HG02852 (cell line): ENCODE data around the gene CTXND1.

Source experiments
- ATAC-seq: cut with Tn5 transposase; IDR thresholded peaks from one replicate; pipeline ENCODE4 v1.9.1; 2021; ENCODE audit warnings: mild to moderate bottlenecking, moderate library complexity; ENCODE audit not compliant: unreplicated experiment

CTXND1 gene

DNA sequence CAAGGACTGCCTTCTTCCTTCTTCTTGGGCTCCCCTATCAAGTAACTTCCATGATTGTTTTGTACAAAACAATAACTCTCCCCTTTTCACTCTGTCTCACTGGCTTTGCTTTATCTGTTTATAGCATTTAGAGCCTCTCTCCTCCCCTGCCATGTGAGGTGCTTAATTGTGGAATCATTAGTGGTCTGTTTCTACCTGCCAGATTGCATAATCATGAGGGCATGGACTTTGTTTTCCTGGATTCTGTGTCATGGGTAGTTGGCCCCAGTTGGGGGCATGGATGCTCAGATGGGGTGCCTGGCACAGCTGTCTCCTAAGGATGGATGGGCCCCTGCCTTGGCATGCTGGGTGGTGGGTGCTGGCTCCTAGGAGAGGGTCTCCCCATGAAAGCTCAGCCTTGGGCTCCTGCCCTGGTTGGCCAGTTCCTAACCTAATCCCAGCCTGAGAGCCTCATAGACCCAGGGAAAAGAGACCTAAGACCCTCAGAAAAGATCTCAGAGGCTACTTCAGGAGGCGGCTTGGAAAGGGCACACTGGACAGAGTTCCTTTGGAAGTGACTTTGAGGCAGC lies 8.0 kb upstream of the CTXND1 start:
- ATAC-seq, result no peak

DNA sequence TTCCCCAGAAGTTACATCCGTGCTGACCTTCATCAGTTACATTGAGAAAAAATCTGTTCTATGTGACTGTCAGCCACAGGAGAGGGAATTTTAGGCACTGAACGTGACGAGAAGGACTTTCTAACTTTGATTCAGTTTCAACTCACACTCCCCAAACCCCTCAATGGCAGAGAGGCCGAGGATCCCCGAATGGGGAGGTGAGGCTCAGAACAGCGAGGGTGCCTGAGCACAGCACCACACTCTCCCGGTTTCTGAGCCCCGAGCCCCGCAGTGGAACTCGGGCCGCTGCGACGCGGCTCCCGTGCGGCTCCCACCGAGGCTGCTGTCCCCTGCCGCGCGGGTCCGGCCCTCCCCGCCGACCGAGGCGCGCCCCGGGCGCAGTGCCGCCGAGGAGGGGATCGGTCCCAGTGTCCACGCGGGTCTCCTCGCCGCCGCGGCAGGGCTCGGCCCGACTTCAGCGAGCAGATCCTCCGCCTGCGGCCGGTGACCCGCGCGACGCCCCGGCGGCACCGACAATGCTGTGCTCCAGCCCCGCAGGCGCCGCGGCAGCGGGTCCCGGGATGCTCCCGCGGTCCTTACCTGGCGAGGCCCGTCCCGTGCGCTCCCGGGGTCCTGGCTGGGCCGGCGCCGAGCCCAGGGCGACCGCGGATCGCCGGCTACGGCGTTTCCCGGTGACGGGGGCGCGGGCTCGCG lies 439 bp downstream of the CTXND1 start:
- ATAC-seq, result no peak

- ATAC-seq, result no peak
Observed at GRCh38 chr15:80250614-80251427, 1.2 kb downstream of the CTXND1 start.

- ATAC-seq, result no peak
Observed at GRCh38 chr15:80249973-80250372, 2.0 kb downstream of the CTXND1 start.

- no peak for ATAC-seq
Observed at GRCh38 chr15:80247320-80247719, 4.7 kb downstream of the CTXND1 start.

DNA sequence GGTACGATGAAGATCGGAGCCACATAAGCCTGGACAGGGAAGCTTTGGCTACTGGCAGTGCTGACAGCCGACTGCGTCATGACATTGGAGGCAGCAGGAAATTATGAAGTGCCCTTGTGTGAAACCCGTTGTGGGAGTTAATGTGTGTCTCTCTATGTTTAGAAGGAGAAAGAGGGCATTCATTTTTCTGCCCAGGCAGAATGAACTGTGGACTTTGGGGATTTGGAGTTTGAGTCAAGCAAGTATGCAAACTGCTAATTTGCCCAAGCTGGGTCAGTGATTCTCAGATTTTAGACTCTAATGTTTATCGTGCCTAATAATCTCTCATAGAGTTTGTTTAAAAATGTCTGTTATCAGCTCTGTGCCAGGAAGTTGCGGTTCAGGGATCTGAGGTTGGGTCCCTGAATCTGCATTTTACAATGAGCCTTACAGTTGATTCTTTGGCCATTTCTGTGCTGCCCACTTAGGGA lies 5.6 kb downstream of the CTXND1 start:
- no peak for ATAC-seq

DNA sequence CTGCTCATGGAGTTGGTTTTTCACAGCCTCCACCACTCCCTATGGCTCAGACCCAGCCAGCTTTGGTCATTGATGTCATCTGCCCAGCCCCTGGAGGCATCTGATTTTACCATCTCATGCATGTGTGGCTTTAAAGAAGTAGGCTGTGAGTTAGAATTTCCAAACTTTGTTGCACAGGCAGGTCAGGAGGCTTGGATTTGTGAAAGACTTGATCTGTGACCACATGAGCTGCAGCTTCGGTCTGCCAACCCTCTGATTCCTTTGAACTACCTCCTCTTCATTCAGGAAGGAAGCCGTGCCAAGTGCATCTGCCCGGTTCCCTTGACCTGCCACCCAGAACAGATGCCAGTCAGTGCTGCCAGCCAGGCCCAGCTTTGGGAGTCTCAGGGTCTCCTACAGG lies 9.2 kb downstream of the CTXND1 start:
- ATAC-seq, result no peak

DNA sequence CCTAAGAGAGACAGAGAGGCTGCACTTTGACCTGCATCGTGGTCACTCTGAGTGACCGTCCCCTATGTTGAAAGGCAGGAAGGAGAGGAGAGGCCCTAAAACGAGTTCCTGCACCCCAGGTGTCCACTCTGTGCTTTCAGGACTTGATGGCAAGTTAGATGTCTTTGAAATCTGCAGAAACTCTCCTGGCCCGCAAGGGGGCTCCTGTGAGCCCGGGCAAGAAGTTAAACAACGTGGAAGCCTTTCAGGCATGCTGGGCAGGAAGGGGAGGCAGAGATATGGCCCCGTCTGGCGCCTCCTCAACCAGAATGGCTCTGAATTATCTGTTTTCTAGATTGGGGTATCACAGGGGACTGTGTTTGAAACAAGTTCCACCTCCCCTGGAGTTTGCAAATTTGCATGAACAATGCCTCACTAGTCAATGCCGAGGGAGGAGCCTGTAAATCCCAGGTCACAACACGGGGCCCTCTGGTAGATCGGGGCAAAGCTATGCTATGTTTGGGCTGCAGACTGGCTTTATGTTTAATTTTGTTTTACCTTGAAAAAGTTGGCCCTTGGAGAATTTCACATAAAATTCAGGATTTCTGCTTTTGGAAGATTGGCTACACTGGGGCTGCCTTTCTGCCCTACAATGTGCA lies 9.8 kb downstream of the CTXND1 start:
- no peak for ATAC-seq

- no peak for ATAC-seq
Observed at GRCh38 chr15:80241508-80241907, 10.5 kb downstream of the CTXND1 start.

GRCh38 chr15:80240276-80240675 lies 11.7 kb downstream of the CTXND1 start:
- no peak for ATAC-seq

DNA sequence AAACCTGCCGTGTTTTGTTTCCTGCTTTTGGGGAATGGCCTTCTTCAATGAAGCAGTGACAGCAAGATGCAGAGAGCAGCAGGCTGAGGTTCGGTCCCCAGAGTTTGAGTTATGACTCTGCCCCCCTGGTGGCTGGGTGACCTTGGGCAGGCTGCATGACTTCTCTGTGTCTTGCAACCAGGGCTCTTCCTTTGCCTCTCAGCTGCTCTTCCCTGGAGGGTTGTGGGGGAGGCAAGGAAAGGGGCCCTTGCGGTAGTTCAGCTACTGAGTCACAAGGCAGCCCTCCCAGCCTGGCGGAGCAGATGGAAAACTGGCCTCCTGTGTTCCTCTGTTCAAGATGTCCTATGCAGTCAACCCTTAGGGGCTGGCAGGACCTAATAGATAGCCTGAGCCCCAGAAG lies 17.1 kb downstream of the CTXND1 start:
- no peak for ATAC-seq

GRCh38 chr15:80233581-80233980 lies 18.4 kb downstream of the CTXND1 start:
- ATAC-seq, result no peak

DNA sequence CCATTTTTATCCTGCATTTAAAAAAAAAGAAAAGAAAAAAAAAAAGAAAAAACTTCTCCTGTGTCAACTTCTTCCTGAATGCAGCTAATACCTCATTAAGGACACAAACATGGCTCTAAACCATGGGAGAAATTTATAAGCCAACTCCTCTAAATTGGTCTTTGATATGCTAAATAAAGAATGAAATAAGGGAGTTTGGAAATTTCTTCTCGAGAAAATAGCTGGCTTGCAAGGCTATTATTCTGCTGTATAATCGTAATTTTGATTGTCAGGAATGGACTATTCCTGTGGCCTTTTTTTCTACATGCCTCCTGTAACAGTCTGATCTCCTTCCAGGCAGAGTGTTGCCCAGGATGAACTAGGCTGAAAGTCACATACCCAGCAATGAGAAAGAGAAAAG lies 20.6 kb downstream of the CTXND1 start:
- no peak for ATAC-seq

- ATAC-seq, result no peak
Observed at GRCh38 chr15:80228959-80229610, 22.9 kb downstream of the CTXND1 start.

DNA sequence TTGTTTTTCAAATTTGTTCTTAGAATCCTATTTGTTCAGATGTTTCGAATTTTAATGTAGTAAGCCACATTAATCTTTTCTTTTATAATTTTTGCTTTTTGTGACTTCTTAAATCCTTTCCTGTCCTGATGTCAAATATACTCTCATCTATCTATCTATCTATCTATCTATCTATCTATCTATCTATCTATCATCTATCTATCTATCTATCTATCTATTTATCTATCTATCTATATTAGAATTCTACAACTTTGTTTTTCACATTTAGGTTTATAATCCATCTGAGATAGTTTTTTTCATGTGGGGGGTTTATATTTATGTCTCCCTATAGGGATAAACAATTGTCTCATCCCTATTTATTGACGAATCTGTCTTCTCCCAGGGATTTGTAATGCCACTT lies 32.1 kb downstream of the CTXND1 start:
- ATAC-seq, result no peak

GRCh38 chr15:80217327-80217900 lies 34.6 kb downstream of the CTXND1 start:
- ATAC-seq, result no peak

- no peak for ATAC-seq
Observed at GRCh38 chr15:80216911-80217310, 35.1 kb downstream of the CTXND1 start.

- no peak for ATAC-seq
Observed at GRCh38 chr15:80216141-80216540, 35.9 kb downstream of the CTXND1 start.

DNA sequence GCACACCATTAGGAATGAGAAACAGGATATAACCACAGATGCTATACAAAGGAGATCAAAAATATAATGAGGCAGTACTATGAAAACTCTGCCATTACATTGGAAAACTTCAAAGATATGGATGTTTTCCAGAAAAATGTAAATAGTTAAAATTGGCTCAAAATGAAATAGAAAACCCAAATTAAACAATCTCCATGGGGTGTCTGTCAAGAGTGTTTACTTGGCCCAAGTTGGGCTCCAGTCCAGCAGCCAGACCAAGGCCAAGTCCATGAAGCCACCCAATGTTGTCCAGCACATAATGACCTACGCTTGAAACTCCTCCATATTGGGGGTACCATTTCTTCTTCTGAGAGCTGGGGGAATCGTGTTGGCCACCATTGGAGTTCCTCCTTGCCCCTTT lies 37.1 kb downstream of the CTXND1 start:
- ATAC-seq, result no peak

DNA sequence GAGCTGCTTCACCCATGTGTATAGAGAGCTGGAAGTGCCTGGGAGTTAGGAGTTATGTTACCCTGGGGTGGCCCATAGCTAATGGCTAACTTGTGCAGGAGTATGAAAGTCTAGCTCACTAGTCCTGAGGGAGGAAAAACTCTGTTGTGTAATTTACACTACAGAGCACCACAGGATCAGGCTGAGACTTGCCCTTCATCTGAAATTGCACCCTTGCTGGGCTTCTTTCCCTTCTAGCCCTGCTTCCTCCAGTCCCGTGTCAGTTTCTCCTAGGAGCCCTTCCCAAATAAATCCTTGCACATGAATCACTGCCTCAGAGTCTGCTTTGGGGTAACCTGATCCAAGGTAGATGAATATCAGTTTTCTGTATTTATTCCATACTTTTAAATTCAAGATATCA lies 40.0 kb downstream of the CTXND1 start:
- no peak for ATAC-seq
